GM19351 (cell line): Measurements from ENCODE around the gene PAIP2B.
A peak's percentile ranks its signal among the peaks of the same experiment; 100 is the strongest.

Experiments
- ATAC-seq: cut with Tn5 transposase; IDR thresholded peaks from one replicate; pipeline ENCODE4 v1.9.1; 2021; ENCODE audit warnings: mild to moderate bottlenecking, moderate library complexity; ENCODE audit not compliant: unreplicated experiment

Gene PAIP2B

GRCh38 chr2:71154798-71155197 is 72.1 kb downstream of the PAIP2B start:
- peak; percentile 80 for ATAC-seq

- ATAC-seq, result no peak
Measured at GRCh38 chr2:71154279-71154678, 72.6 kb downstream of the PAIP2B start.

GRCh38 chr2:71153585-71154224 is 73.2 kb downstream of the PAIP2B start:
- no peak for ATAC-seq

GRCh38 chr2:71151620-71152019 is 75.3 kb downstream of the PAIP2B start:
- no peak for ATAC-seq

GRCh38 chr2:71150082-71150816 is 76.7 kb downstream of the PAIP2B start:
- ATAC-seq, result no peak

GRCh38 chr2:71148506-71149063 is 78.3 kb downstream of the PAIP2B start:
- ATAC-seq, result no peak

- no peak for ATAC-seq
Measured at GRCh38 chr2:71143782-71144181, 83.1 kb downstream of the PAIP2B start.

- no peak for ATAC-seq
Measured at GRCh38 chr2:71136174-71136573, 90.7 kb downstream of the PAIP2B start.

GRCh38 chr2:71133603-71134002 is 93.3 kb downstream of the PAIP2B start:
- no peak for ATAC-seq
